DMS53 (cell line): Measurements from ENCODE around the gene TECTB.

Experiments used
- DNase-seq: peaks from one replicate; lab custom pipeline; 2025; lab: John Stamatoyannopoulos, UW

Gene TECTB

GRCh38 chr10:112275512-112276245 lies 7.5 kb upstream of the TECTB start:
- DNase-seq, result no peak

DNA sequence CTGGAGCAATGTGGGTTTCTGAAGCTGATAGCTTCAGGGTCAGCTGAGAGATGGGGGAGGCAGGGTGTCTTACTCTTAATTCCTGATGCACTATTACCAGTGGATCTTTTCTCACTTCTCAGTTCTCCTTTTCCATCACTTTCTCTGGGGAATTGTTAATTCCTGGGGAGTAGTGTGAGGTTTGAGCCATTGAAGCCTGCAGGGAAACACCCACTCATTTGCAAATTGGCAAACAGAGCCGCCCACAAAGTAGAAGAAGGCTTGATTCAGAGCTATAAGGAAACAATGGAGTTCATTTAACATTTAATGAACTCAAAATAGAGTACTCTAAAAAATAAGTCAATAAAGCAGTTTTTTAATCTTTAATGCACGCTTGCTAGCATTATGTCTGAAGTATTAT lies 4.3 kb upstream of the TECTB start:
- no peak for DNase-seq

GRCh38 chr10:112279433-112279832 lies 3.8 kb upstream of the TECTB start:
- DNase-seq, result no peak

- no peak for DNase-seq
These were observed 2.8 kb upstream of the TECTB start for GRCh38 chr10:112280205-112280921.

GRCh38 chr10:112282086-112282485 lies 1.1 kb upstream of the TECTB start:
- DNase-seq, result no peak

DNA sequence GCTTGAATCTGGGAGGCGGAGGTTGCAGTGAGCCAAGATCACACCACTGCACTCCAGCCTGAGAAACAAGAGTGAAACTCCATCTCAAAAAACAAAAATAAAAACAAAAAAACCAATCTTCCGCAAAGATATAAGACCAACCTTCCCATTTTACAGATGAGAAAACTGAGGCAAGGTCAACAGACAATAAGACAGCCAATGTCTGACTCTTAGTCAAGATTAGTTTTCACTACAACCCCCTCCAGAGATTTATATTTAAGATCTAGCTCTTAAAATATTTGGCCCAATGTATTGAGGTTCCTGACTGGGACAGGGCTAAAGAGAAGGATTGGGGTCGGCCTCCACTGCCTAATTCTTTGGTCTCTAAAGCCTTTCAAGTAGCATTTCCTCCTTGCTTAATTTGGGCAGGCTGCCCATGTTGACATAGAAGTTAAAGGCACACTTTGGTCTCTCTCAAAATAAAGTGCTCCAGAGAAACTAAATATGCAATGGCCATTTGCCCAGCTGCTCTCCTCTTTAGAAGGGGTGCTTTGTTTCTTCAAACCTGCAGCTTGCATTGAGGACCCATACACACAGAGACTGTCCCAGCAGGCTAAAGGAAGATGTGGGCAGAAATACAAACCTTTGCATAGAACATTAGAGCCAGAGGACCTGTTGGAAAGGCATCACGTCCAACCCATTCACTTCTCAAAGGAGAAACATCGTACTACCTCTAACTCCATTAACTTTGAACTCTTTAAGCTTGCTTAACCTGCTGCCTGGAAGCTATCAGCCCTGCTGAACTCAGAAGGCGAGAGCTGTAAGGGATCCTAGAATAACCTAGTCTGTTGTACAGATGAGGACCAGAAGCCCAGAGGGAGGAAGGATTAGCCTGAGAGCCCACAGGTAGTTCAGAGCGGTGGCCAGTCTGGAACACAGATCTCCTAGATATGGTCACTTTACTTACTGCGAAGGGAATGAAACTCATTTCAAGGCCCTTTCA lies 3.9 kb downstream of the TECTB start:
- peak; percentile 21 for DNase-seq

DNA sequence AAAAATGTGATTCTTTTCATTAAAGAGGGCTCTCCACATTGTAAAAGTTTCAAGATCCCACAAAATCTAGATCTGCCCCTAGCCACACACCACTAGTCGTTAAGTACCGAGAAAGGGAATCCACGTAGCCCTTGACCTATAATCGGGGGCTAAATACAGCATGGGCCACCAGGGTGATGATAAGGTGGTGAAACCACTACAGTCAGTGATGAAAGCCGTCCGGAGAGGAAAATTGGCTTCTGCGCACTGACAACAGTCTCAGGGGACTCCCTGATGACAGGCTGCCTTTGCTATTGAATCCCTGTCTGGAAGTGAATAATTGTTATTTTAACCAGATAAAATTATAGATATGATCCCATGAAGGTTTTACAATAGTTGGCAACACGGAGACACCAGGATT lies 4.6 kb downstream of the TECTB start:
- DNase-seq, result no peak

GRCh38 chr10:112288486-112288885 lies 5.3 kb downstream of the TECTB start:
- no peak for DNase-seq

DNA sequence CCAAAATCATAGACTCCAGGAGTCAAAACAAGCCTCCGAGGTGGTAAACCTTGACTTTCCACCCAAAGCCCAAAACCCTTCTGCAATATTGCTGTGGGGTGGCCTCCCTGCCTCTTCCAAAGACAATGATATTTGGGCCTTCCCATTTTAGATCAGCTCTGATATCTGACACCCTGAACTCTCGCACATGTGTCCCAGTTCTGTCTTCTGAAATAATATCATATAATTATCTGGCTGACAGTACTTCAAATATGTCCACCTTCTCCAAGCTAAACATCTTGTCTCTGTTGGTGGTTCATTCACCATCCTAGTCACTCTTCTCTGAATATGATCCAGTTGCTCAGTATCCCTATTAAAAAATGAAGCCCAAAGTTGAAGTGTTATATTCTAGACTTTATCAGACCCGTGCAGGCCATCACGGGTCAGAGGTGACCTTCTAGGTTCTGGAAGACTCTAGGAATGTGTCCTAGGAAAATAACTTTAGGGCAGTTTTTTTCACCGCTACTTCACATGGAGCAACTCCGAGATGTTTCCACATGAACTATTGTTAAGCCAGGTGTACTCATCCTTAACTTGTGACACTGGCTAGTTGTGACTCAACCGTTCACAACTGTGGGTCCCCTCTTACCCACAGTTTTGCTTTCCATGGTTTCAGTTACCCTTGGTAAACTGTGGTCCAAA lies 6.3 kb downstream of the TECTB start:
- DNase-seq, result no peak

- no peak for DNase-seq
These were observed 6.8 kb downstream of the TECTB start for GRCh38 chr10:112290054-112290373.

- DNase-seq, result no peak
These were observed 11.0 kb downstream of the TECTB start for GRCh38 chr10:112294169-112294568.

DNA sequence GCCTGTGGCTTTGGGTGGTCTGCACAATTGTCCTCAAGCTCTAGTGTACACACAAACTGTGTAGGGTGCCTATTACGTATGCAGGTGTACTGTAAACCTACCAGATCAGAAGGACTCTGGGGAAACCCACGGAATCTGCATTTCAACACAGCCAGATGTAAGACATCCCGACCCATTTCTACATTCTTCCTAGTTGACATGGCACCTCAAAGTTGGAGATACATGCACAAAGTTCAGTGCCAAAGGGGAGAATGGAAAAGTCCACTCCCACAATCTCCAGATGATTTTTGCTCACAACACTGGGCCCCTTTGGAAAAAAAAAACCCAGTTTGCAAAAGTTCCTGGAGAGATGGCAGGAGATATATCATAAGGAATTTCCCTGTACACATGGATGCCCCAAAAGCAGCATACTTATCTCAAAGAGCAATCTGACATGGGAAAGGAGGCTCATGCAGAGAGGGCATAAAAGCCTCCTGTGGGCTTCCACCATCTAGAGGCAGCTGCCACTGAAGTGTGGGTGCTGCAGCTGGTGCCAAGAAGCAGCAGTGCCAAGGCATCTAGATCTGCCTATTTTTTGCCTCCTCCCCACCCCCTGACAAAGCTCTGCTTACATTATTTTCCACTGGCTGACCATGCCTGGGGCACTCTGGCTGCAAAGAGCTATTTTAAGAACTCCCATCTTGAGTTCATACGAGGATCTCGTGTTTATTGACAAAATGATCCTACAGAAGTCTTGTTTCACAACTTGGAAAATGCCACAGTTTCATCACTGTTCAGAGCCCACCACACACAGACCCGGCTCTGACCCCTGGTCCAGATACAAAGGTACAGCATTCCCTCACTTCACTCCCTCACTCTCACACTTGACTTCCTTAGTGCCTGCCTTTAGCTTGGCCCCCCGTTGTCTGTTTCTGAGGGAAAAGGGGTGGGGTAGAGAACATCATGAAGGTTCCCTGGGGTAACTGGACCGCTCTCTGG lies 12.9 kb downstream of the TECTB start:
- DNase-seq, result no peak

DNA sequence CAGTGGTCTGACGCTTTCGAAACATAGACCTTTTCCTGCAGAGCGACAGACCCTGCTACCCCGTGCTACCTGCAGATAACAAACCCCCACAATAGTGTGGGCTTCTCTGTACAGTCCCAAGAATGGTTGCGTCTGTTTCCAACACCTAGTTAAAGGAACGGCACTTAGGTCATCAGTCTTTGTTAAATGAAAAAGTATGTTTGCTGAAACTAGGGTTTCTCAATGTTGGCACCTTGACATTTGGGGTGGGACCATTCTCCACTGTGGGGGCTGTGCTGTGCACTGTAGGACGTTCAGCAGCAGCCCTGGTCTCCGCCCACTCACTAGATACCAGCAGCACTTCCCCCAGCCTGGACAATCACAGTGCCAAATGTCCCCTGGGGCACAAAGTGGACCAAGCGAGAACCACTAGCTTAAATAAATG lies 13.7 kb downstream of the TECTB start:
- no peak for DNase-seq

DNA sequence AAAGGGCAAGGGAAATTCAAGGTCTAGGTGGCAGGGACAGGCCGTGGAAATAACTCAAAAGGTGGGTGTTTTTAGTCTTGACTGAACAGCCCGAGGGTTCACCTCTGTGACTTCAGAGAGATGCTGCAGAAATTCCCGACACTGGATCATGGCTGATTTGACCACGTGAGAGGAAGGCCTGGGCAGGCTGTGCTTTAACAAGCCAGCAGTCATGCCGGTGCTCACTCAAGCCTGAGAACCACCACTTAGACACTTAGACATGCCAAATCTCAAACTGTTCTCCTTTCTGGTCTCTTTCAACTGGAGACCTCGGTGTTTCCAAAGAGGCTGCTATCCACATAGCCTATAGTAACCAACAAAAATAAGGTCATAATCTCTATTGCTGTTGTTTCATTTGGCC lies 15.4 kb downstream of the TECTB start:
- DNase-seq, result no peak

GRCh38 chr10:112299456-112299855 lies 16.3 kb downstream of the TECTB start:
- no peak for DNase-seq

- DNase-seq, result no peak
These were observed 19.1 kb downstream of the TECTB start for GRCh38 chr10:112302335-112302734.

- DNase-seq, result no peak
These were observed 20.3 kb downstream of the TECTB start for GRCh38 chr10:112303528-112303927.

- no peak for DNase-seq
These were observed 21.2 kb downstream of the TECTB start for GRCh38 chr10:112304267-112304859.

GRCh38 chr10:112307358-112308124 lies 24.3 kb downstream of the TECTB start:
- DNase-seq, result peak; percentile 75

DNA sequence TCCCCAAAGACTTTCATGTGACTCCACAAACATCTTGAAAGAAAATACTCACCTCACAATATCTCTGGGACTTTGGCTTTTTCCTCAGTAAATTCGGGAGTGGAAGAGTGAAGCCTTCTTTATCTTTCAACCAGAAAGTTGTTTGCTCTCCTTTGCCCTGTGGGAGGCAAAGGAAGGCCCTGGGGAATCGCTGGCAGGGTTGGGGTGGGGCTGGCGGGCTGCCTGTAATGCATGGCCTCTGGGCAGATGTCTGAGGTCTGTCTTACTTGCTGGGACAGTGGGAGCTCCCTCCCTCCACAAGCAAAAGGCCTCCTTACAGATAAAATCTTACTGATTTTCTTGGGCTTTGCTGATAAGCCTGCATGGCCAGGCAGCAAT lies 24.9 kb downstream of the TECTB start:
- no peak for DNase-seq
